ENCODE measurements around the gene TXNDC8. TPM values are rescaled to one million over a fixed set of nuclear protein-coding genes. Genes with fewer than 3 reads are reported as not detected.

The TXNDC8 gene
- total RNA-seq, 1 donor from 2014 or later: not detected

- Mint-ChIP-seq H3K9me3 (ENCODE audit: unreplicated experiment) (peaks cover 6% of the 10 kb centered on the region), H3K4me3 (ENCODE audit: unreplicated experiment) (no peak overlapping the region), H3K27me3 (ENCODE audit: low read depth, unreplicated experiment) (peaks cover 5% of the 10 kb centered on the region), H3K36me3 (ENCODE audit: low read depth, unreplicated experiment) (peaks cover 1% of the 10 kb centered on the region), H3K4me1 (ENCODE audit: low read depth, unreplicated experiment) (no peaks in the 10 kb centered on the region), H3K27ac (ENCODE audit: unreplicated experiment) (no peak overlapping the region)
- H3K9me3 ChIP-seq (ENCODE audit: insufficient read depth, low read depth, low read length): no peaks in the 10 kb centered on the region
- no peaks in the 10 kb centered on the region for H4K20me1 ChIP-seq (ENCODE audit: insufficient read depth, low read length)
- no peaks in the 10 kb centered on the region for H3K79me2 ChIP-seq (ENCODE audit: insufficient read depth, low read length)
- H3K4me3 ChIP-seq (ENCODE audit: insufficient read depth, low read depth, low read length): no peak overlapping the region
- H3K9ac ChIP-seq (ENCODE audit: low read length): no peak overlapping the region
- no peaks in the 10 kb centered on the region for H3K27me3 ChIP-seq (ENCODE audit: insufficient read depth, low read length)
- DNase-seq (ENCODE audit: low read depth): no peak
- no peak for TF ChIP-seq CTCF (IDR thresholded peaks at IDR 0.05; ENCODE audit: insufficient read depth, low read depth, low read length)
- no peak for TF ChIP-seq EZH2 (IDR thresholded peaks at IDR 0.05; ENCODE audit: insufficient read depth, low read length)
- no peak for FAIRE-seq
- H3K27ac ChIP-seq (ENCODE audit: low read depth, low read length): no peak overlapping the region
- H3K4me1 ChIP-seq (ENCODE audit: insufficient read depth, low read length): no peaks in the 10 kb centered on the region
- no peaks in the 10 kb centered on the region for H3K36me3 ChIP-seq (ENCODE audit: insufficient read depth, low read length)
- no peak overlapping the region for H3K4me2 ChIP-seq (ENCODE audit: low read length)
- H2AFZ ChIP-seq (ENCODE audit: low read depth, low read length): no peak overlapping the region
Observed at GRCh38 chr9:110291921-110292557, 45.6 kb downstream of the TXNDC8 start.

GRCh38 chr9:110290001-110290400, 47.7 kb downstream of the TXNDC8 start:
- no peaks in the 10 kb centered on the region for H3K27me3 ChIP-seq (ENCODE audit: insufficient read depth, low read length)
- peaks cover 6% of the 10 kb centered on the region for H3K9me3 Mint-ChIP-seq (ENCODE audit: unreplicated experiment)
- no peak overlapping the region for H3K27ac Mint-ChIP-seq (ENCODE audit: unreplicated experiment)
- DNase-seq (ENCODE audit: low read depth): no peak
- peaks cover 2% of the 10 kb centered on the region for H3K4me1 Mint-ChIP-seq (ENCODE audit: low read depth, unreplicated experiment)
- no peaks in the 10 kb centered on the region for H3K36me3 ChIP-seq (ENCODE audit: insufficient read depth, low read length)
- no peaks in the 10 kb centered on the region for H3K4me1 ChIP-seq (ENCODE audit: insufficient read depth, low read length)
- no peak overlapping the region for H3K9ac ChIP-seq (ENCODE audit: low read length)
- FAIRE-seq: no peak
- no peak overlapping the region for H3K4me3 Mint-ChIP-seq (ENCODE audit: unreplicated experiment)
- H3K36me3 Mint-ChIP-seq (ENCODE audit: low read depth, unreplicated experiment): peaks cover 1% of the 10 kb centered on the region
- H3K4me3 ChIP-seq (ENCODE audit: insufficient read depth, low read depth, low read length): no peak overlapping the region
- H3K27me3 Mint-ChIP-seq (ENCODE audit: low read depth, unreplicated experiment): peaks cover 5% of the 10 kb centered on the region
- no peak overlapping the region for H2AFZ ChIP-seq (ENCODE audit: low read depth, low read length)
- H3K27ac ChIP-seq (ENCODE audit: low read depth, low read length): no peak overlapping the region
- no peak for TF ChIP-seq CTCF (IDR thresholded peaks at IDR 0.05; ENCODE audit: insufficient read depth, low read depth, low read length)
- TF ChIP-seq EZH2 (IDR thresholded peaks at IDR 0.05; ENCODE audit: insufficient read depth, low read length): no peak
- H4K20me1 ChIP-seq (ENCODE audit: insufficient read depth, low read length): no peaks in the 10 kb centered on the region
- H3K4me2 ChIP-seq (ENCODE audit: low read length): no peak overlapping the region
- no peaks in the 10 kb centered on the region for H3K79me2 ChIP-seq (ENCODE audit: insufficient read depth, low read length)
- H3K9me3 ChIP-seq (ENCODE audit: insufficient read depth, low read depth, low read length): no peaks in the 10 kb centered on the region

GRCh38 chr9:110288503-110288902, 49.2 kb downstream of the TXNDC8 start:
- H3K4me1 Mint-ChIP-seq (ENCODE audit: low read depth, unreplicated experiment): peaks cover 4% of the 10 kb centered on the region
- no peaks in the 10 kb centered on the region for H3K36me3 Mint-ChIP-seq (ENCODE audit: low read depth, unreplicated experiment)
- H3K36me3 ChIP-seq (ENCODE audit: insufficient read depth, low read length): no peaks in the 10 kb centered on the region
- no peak for FAIRE-seq
- TF ChIP-seq EZH2 (IDR thresholded peaks at IDR 0.05; ENCODE audit: insufficient read depth, low read length): no peak
- no peak for TF ChIP-seq CTCF (IDR thresholded peaks at IDR 0.05; ENCODE audit: insufficient read depth, low read depth, low read length)
- no peaks in the 10 kb centered on the region for H4K20me1 ChIP-seq (ENCODE audit: insufficient read depth, low read length)
- H3K4me3 ChIP-seq (ENCODE audit: insufficient read depth, low read depth, low read length): no peak overlapping the region
- no peaks in the 10 kb centered on the region for H3K9me3 ChIP-seq (ENCODE audit: insufficient read depth, low read depth, low read length)
- no peaks in the 10 kb centered on the region for H3K27me3 ChIP-seq (ENCODE audit: insufficient read depth, low read length)
- H3K27ac ChIP-seq (ENCODE audit: low read depth, low read length): no peak overlapping the region
- H3K9ac ChIP-seq (ENCODE audit: low read length): no peak overlapping the region
- no peak overlapping the region for H3K4me3 Mint-ChIP-seq (ENCODE audit: unreplicated experiment)
- H3K9me3 Mint-ChIP-seq (ENCODE audit: unreplicated experiment): peaks cover 2% of the 10 kb centered on the region
- no peak overlapping the region for H3K27ac Mint-ChIP-seq (ENCODE audit: unreplicated experiment)
- no peak overlapping the region for H3K4me2 ChIP-seq (ENCODE audit: low read length)
- no peak for DNase-seq (ENCODE audit: low read depth)
- H3K27me3 Mint-ChIP-seq (ENCODE audit: low read depth, unreplicated experiment): peaks cover 2% of the 10 kb centered on the region
- no peak overlapping the region for H2AFZ ChIP-seq (ENCODE audit: low read depth, low read length)
- H3K79me2 ChIP-seq (ENCODE audit: insufficient read depth, low read length): no peaks in the 10 kb centered on the region
- no peaks in the 10 kb centered on the region for H3K4me1 ChIP-seq (ENCODE audit: insufficient read depth, low read length)
